PC-9 (cell line): ENCODE results near the gene DIPK1B. TPM values are rescaled to one million over a fixed set of nuclear protein-coding genes. Genes with fewer than 3 reads are reported as not detected.
"Not testable (repeated sequence)": the region's sequence is repeated elsewhere in the genome, so short reads cannot be mapped to it uniquely, and the experiment has no call there.

Experiments used
- BruUV-seq: library from RNA; stranded (reverse); fragments of 400-500 nt; replicated peaks from 2 replicates; lab custom pipeline; 2021; lab: Mats Ljungman, UMichigan
- CTCF ChIA-PET: fragments of 300-600 bp; sonication (Branson Sonifier 250); formaldehyde crosslinking; loops from one replicate; lab custom pipeline; 2022; ENCODE audit warnings: antibody characterized with exemption; lab: Charles Lee
- POLR2A ChIA-PET: fragments of 300-600 bp; sonication (Branson Sonifier 250); formaldehyde crosslinking; loops from one replicate; lab custom pipeline; 2022; ENCODE audit warnings: antibody characterized with exemption; ENCODE audit not compliant: unreplicated experiment; lab: Charles Lee
- DNase-seq, 2 experiments: peaks; one replicate each; pipeline versions ENCODE4 v3.0.0 to v3.0.0-alpha.2; 2015 to 2022; ENCODE audit warnings: mixed read lengths in 1 of 2
- H2AFZ ChIP-seq: fragments of 200-600 bp; sonication (generic); 2 replicates; pipeline ENCODE4 v1.8.1; 2017; ENCODE audit warnings: antibody characterized with exemption
- H3F3A ChIP-seq: fragments of 200-600 bp; sonication (generic); 2 replicates; pipeline ENCODE4 v1.8.1; 2017; ENCODE audit warnings: antibody characterized with exemption, mild to moderate bottlenecking, low read depth; ENCODE audit not compliant: insufficient read depth
- H3K27ac ChIP-seq: fragments of 200-600 bp; sonication (generic); 2 replicates; pipeline ENCODE4 v1.6.1; 2016; ENCODE audit warnings: mixed run types
- H3K27me3 ChIP-seq: fragments of 200-600 bp; sonication (generic); 2 replicates; pipeline ENCODE4 v1.6.1; 2016; ENCODE audit warnings: low read depth, mixed run types; ENCODE audit not compliant: insufficient read depth
- H3K36me3 ChIP-seq: fragments of 200-600 bp; sonication (generic); 2 replicates; pipeline ENCODE4 v1.6.1; 2016; ENCODE audit warnings: low read depth, mixed run types
- H3K4me1 ChIP-seq: fragments of 200-600 bp; sonication (generic); replicated peaks from 2 replicates; pipeline ENCODE4 v1.6.1; 2016; ENCODE audit warnings: mixed run types; ENCODE audit not compliant: insufficient read depth
- H3K4me2 ChIP-seq: fragments of 200-600 bp; sonication (generic); 2 replicates; pipeline ENCODE4 v1.6.1; 2017; ENCODE audit warnings: mixed run types
- H3K4me3 ChIP-seq: fragments of 200-600 bp; sonication (generic); 2 replicates; pipeline ENCODE4 v1.6.1; 2016; ENCODE audit warnings: mixed run types
- H3K79me2 ChIP-seq: fragments of 200-600 bp; sonication (generic); 2 replicates; pipeline ENCODE4 v1.6.1; 2017; ENCODE audit warnings: low read depth, mixed run types
- H3K9me2 ChIP-seq: fragments of 200-600 bp; sonication (generic); 2 replicates; pipeline ENCODE4 v1.8.1; 2017; ENCODE audit warnings: mild to moderate bottlenecking; ENCODE audit not compliant: insufficient read depth
- H3K9me3 ChIP-seq: fragments of 200-600 bp; sonication (generic); 2 replicates; pipeline ENCODE4 v1.8.1; 2016; ENCODE audit warnings: low read depth; ENCODE audit not compliant: insufficient read depth
- H4K20me1 ChIP-seq: fragments of 200-600 bp; sonication (generic); 2 replicates; pipeline ENCODE4 v1.8.1; 2017; ENCODE audit not compliant: insufficient read depth
- CTCF ChIP-seq: fragments of 200-600 bp; sonication (generic); conservative IDR thresholded peaks from 2 replicates; pipeline ENCODE4 v1.6.1; 2017; ENCODE audit warnings: mixed run types, antibody characterized with exemption, mild to moderate bottlenecking, moderate library complexity
- EZH2 ChIP-seq: fragments of 200-600 bp; sonication (generic); IDR thresholded peaks from 2 replicates; pipeline ENCODE4 v1.8.0; 2017; ENCODE audit warnings: antibody characterized with exemption, low read depth
- intact Hi-C: fragments of 100-400 bp; cut with micrococcal nuclease; formaldehyde crosslinking; loops from one replicate; pipeline ENCODE4 v1.10.0; 2022; ENCODE audit not compliant: unreplicated experiment
- total RNA-seq: library from RNA; stranded (reverse); gene quantifications from 2 replicates; pipeline ENCODE4 v1.2.3, GENCODE V29; 2021

The DIPK1B gene
- total RNA-seq, 1 experiment from 2014 or later: 19.0 TPM

DNA sequence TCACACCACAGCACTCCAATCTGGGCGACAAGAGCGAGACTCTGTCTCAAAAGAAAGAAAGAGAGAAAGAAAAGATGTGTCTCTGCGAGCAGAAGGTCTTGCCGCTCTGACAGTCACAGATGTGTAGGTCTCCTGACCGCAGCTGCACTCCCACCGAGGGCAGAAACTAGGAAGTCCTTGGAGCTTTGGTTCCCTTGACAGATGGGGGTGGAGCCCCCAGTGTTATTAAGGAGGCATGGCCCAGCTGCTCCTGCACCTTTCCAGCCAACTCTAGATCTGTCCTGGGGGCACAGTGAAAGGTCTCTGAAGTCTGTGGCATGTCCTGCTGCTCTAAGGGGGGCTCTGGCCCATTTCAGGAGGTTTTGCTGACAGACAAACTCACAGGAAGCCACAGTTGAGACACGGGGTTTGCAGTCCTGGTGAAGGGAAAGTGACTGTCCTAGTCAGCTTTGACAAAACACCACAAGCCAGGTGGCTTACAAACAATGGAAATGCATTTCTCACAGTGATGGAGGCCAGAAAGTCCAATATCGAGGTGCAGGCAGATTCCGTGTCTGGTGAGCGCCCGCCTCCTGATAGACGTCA lies 9.0 kb upstream of the DIPK1B start:
- H3K27ac ChIP-seq: no peak overlapping the region
- no peaks in the 10 kb centered on the region for H3K4me1 ChIP-seq
- H3K27me3 ChIP-seq: no peaks in the 10 kb centered on the region
- peaks cover 13% of the 10 kb centered on the region; the same call in 1 of the 2 replicates for H3F3A ChIP-seq
- TF ChIP-seq EZH2: no peak
- TF ChIP-seq CTCF: no peak
- no TSS peak for BruUV-seq
- ChIA-PET POLR2A (no interaction called here), CTCF (interaction anchor here (0.5 kb wide), 1 partner anchor 15 kb away, joined by 4 read pairs; no protein-coding TSS in a partner anchor)
- no peaks in the 10 kb centered on the region for H3K9me3 ChIP-seq
- no peaks in the 10 kb centered on the region for H3K36me3 ChIP-seq
- no peak overlapping the region for H2AFZ ChIP-seq
- no peak for DNase-seq
- H3K4me2 ChIP-seq: no peak overlapping the region
- intact Hi-C loops: no loop called here
- H3K4me3 ChIP-seq: no peak overlapping the region
- H3K79me2 ChIP-seq: no peaks in the 10 kb centered on the region
- no peaks in the 10 kb centered on the region for H3K9me2 ChIP-seq
- no peaks in the 10 kb centered on the region for H4K20me1 ChIP-seq

DNA sequence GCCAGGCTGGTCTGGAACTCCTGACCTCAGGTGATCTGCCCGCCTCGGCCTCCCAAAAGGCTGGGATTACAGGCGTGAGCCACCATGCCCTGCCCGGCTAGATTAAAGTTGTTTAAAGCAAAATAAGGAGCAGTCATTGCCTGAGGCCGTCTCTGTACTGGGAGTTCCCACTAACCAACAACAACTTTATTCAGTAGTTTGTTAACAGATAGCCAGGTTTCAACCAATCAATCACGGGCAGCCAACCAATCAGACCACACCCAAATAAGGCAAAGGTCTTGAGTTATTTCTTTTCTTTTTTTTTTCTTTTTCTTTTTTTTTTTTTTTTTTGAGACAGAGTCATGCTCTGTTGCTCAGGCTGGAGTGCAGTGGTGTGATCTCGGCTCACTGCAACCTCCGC lies 7.6 kb upstream of the DIPK1B start:
- H2AFZ ChIP-seq, H3K27me3 ChIP-seq, H3K9me2 ChIP-seq, H3K4me3 ChIP-seq, POLR2A ChIA-PET, intact Hi-C loops, H3K4me1 ChIP-seq, H3K36me3 ChIP-seq, CTCF ChIA-PET, H3F3A ChIP-seq, H3K9me3 ChIP-seq, H4K20me1 ChIP-seq, BruUV-seq, H3K27ac ChIP-seq, H3K4me2 ChIP-seq, H3K79me2 ChIP-seq: not testable (repeated sequence)
- peak in 1 of 2 experiments; percentile 75 for DNase-seq

DNA sequence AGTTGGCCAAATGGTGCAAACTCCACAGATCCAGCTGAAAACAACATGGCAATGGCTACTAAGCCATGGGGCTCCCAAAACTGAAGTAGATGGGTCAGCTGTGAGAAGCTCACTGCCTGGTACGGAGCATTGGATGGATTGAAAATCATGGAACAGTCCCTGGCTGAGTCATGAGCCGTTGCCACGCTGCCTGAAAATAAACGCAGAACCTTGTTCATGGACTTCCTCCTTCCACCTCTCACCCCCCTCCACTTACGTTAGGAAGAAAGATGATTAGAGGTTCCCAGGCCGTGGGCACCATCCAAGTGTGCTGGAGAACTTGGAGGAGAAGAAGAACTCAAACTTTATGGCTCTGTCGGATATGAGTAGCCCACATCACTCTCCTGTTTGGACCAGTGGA lies 6.8 kb upstream of the DIPK1B start:
- Histone ChIP-seq H3K9me2 (no peaks in the 10 kb centered on the region), H3K4me1 (no peaks in the 10 kb centered on the region), H3K79me2 (no peaks in the 10 kb centered on the region), H3K9me3 (no peaks in the 10 kb centered on the region), H3F3A (peaks cover 4% of the 10 kb centered on the region; the same call in 1 of the 2 replicates), H3K36me3 (no peaks in the 10 kb centered on the region), H3K4me3 (no peak overlapping the region), H3K27ac (no peak overlapping the region), H3K27me3 (no peaks in the 10 kb centered on the region), H3K4me2 (no peak overlapping the region), H2AFZ (no peak overlapping the region), H4K20me1 (no peaks in the 10 kb centered on the region)
- BruUV-seq: no TSS peak
- ChIA-PET POLR2A (no interaction called here), CTCF (no interaction called here)
- intact Hi-C loops: no loop called here
- no peak for TF ChIP-seq CTCF
- no peak for TF ChIP-seq EZH2
- DNase-seq: no peak

- Histone ChIP-seq H3K4me2 (no peak overlapping the region), H3K9me3 (no peaks in the 10 kb centered on the region), H3K27ac (no peak overlapping the region), H3K79me2 (no peaks in the 10 kb centered on the region), H3F3A (peaks cover 18% of the 10 kb centered on the region), H3K27me3 (no peaks in the 10 kb centered on the region), H3K9me2 (no peaks in the 10 kb centered on the region), H3K36me3 (no peaks in the 10 kb centered on the region), H2AFZ (no peak overlapping the region), H3K4me1 (no peaks in the 10 kb centered on the region), H3K4me3 (no peak overlapping the region), H4K20me1 (no peaks in the 10 kb centered on the region)
- intact Hi-C loops: no loop called here
- POLR2A ChIA-PET: interaction anchor here (0.6 to 0.7 kb wide), 2 partner anchors 12 to 18 kb away, joined by 3 to 12 read pairs; no protein-coding TSS in a partner anchor
- no TSS peak for BruUV-seq
- DNase-seq: no peak
- CTCF ChIA-PET: no interaction called here
- no peak for TF ChIP-seq EZH2
- no peak for TF ChIP-seq CTCF
Measured at GRCh38 chr9:136707011-136707410, 5.4 kb upstream of the DIPK1B start.
